ENCODE data around the gene OR7G3.

- TF ChIP-seq GATA3 (IDR thresholded peaks at IDR 0.05; ENCODE audit: low read depth, low read length) (no peak), GATA2 (IDR thresholded peaks at IDR 0.05; ENCODE audit: low read depth, low read length) (no peak)
These were observed 33.1 kb upstream of the OR7G3 start for GRCh38 chr19:9159891-9160290.

All from SH-SY5Y (cell line).